ENCODE results near the gene EOLA1.
"Not testable (repeated sequence)": the region's sequence is repeated elsewhere in the genome, so short reads cannot be mapped to it uniquely, and the experiment has no call there.

The EOLA1 gene

DNA sequence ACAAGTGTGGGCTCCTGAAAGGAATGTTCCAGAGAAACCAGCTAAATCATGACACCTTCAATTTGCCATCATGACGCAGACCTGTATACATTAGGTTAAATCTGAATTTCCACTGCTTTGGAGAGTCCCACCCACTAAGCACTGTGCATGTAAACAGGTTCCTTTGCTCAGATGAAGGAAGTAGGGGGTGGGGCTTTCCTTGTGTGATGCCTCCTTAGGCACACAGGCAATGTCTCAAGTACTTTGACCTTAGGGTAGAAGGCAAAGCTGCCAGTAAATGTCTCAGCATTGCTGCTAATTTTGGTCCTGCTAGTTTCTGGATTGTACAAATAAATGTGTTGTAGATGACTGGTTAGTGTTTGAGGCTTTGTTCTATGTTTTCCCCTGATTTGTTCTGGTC, 6.2 kb downstream of the EOLA1 start:
- not testable (repeated sequence) for FAIRE-seq

DNA sequence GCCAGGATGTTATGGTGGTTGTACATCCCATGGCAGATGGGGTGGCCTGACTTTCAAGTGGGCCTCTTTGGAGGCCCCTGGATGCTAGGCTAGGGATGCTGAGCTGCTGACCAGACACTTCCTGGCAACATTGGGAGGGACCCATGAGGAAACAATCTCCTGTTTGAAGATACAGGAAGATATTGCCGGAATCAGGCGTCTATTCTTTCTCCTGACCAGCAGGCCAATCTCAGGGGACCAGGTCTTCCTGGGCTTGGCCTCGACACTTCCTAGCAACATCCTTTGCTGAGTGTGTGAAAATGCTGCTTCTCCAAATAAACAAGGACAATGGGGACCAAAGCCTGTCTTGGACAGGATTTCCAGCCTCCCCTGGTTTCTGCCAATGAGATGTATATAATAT, 7.0 kb downstream of the EOLA1 start:
- FAIRE-seq: not testable (repeated sequence)

DNA sequence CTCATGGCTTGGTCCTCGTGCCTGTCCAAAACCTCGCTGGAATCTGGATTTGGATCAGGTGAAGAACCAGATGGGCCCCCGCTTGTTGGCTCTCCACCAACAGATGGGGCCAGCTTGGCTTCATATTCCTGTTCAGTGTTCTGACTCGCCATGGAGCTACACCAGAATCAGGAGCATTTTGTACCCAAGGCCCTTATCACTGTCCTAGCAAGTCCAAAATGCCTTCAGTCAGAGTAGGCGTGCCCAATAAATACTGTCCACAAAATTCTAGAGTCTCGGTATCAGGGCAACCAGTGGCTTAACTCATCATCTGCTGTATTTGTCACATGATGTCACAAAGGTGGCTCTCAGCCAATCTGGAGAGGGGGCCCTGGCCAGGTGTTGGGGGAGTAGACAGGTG, 8.9 kb downstream of the EOLA1 start, which contains the start of gene HSFX3:
Gene HSFX3 (minus strand): TSS at position 224 of the 400 bp plus-strand sequence. CDS start 72 bp downstream, at position 152.
- FAIRE-seq: not testable (repeated sequence)

DNA sequence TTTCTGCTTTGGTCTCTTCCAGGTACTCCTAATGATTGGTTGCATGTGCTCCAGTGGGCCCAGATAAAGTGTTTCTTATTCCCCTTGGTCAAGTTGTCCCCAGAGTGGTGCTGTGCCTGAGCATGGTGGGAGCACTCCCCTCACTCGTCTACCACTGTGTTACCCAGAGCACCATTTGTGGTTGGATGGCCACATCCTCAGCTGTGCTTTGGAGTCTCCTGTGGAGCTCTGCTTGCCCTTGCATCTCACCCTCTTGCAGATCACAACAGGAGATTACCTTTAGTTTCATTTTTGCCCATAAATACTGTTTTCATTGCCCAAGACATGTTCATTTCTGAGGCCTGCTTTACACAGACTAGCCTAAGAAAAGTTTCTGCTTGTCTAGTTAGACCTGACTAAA, 9.6 kb downstream of the EOLA1 start:
- not testable (repeated sequence) for FAIRE-seq

GRCh38 chrX:149551245-149551938, 10.6 kb downstream of the EOLA1 start:
- FAIRE-seq: peak; percentile 51

- not testable (repeated sequence) for FAIRE-seq
Observed at GRCh38 chrX:149551939-149552248, 11.1 kb downstream of the EOLA1 start.

DNA sequence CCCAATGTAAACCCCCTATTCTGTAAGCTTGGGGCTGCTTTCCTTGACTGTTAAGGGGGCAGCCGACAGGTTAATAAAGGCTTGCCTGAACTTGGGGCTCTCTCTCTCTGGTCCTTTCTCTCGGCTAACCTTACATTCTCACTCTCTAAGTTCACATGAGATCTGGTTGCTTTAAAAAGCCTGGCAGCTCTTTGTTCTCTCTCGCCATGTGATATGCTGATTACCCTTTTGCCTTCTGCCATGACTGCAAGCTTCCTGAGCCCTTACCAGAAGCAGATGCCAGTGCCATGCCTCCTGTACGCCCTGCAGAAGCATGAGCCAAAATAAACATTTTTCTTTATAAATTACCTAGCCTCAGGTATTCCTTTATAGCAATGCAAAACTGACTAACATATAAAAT, 14.4 kb downstream of the EOLA1 start:
- FAIRE-seq: not testable (repeated sequence)

GRCh38 chrX:149563359-149563758, 22.5 kb downstream of the EOLA1 start:
- FAIRE-seq: no peak

DNA sequence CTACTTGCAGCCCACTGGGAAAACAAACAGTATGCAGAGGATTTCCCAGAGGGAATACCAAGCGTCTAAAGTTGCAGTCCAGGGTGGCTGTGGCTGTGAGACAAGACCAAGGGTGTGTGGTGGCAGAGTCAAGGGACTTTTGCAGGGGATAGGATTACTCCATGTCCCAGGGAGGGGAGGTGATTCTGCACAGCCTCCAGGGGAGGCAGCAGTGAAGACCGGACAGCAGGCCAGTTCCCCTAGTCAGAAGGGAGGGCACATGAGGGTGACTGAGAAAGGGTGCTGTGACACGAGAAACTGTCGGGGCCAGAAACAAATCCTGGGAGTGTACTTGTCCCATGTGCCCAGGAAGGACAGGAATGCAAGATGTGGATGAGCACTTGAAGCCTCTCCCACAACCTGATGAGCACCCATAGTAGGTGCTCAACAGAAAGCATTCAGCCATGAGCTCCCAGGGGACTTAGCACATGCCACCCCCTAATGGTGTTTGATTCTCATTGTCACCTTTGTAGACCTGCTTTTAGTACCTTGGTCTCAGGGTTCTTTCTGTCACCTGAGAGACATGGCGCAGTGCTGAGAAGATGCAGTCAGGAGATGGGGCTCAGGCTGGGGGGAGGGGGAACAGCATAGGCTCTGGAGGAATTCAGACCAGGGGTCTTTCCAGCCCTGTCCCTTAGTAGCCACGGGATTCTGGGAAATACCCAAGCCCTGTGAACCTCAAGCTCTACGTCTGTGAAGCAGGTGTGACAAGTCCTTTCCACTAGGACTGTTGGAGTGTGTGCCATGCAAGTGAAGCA, 27.0 kb downstream of the EOLA1 start:
- no peak for FAIRE-seq

DNA sequence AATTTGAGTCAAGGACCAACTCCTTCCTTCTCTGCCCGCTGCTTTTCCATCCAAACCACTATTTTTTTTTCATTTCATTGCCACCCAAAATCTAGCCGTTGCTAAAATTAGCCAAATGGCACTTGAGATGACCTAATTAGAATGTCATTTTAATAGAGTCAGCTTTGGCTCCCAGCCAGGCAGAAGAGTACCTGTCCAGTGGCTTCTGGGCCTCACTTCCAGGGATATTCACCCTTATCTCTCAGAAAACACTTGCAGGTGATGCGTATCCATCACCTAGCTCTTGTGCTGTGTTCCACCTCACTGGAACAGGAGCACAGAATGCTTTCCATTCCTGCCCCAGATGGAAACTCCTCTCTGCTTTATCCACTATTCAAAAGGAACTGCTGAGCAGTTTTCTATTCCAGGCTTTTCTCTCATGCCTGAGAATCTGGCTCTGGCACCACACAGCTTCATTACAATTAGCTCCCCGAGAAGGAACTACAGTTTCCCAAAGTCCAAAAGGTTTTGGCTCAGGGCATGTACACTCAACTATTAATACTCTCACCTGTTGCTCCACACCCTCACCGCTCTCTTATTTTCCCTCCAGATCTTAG, 28.0 kb downstream of the EOLA1 start:
- no peak for FAIRE-seq

GRCh38 chrX:149569770-149570169, 29.0 kb downstream of the EOLA1 start:
- no peak for FAIRE-seq

DNA sequence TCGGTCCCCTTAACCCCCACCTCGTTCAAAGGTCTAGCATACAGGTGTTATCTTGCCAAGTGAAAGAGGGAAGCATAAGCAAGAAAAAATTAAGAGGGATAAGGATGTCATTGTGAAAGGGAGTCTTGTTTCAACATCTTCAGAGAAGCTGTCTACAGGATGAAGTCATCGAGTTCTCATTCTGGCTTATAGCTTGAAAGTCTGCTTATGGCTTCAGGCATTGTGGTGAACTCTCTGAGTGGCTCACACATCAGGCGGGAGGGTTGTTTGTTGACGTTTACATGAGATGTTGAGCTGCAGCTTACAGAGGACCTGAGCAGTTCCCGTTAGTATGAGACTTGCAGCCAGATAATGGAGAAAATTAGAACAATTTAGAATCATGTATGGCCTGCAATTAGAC, 29.9 kb downstream of the EOLA1 start:
- FAIRE-seq: no peak

DNA sequence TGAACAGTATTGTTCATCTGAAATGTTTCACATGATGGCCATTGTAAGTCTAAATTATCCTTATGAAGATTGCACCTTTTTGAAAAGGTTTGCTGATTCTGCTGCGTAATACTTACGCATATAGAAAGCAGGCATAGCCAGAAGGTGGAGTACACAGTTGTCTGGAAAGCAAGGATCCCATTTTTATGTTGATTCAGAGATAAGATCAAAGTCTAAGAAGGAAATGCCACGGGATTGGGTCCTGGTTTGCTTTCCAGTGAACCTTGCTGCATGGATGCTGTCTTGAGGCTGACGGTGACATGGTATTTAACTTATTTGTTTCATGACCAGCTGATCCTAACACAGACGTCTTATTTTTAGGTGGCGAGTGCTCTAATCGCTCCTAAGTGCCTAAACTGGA, 31.0 kb downstream of the EOLA1 start:
- no peak for FAIRE-seq

GRCh38 chrX:149572743-149573142, 31.9 kb downstream of the EOLA1 start:
- no peak for FAIRE-seq

DNA sequence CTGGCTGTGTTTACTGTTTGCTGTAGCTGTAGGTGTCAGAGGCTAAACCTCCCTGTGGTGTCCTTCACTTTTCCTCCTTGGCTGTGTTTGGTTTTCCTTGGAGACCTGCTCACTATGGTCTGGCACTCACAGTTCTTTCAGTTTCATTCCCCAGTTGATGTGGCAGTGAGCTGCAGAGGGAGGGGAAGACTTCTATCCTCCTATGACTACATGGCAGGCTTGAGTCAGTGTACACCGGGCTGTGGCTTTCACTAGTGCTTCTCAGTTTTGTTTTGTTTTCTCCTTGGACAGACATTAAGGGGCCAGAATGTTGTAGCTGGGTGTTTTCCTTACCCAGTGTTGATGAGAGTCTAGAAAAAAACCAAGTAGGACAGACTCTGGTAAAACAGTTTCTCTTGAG, 32.6 kb downstream of the EOLA1 start:
- FAIRE-seq: not testable (repeated sequence)

- FAIRE-seq: not testable (repeated sequence)
Observed at GRCh38 chrX:149585631-149586030, 44.8 kb downstream of the EOLA1 start.

DNA sequence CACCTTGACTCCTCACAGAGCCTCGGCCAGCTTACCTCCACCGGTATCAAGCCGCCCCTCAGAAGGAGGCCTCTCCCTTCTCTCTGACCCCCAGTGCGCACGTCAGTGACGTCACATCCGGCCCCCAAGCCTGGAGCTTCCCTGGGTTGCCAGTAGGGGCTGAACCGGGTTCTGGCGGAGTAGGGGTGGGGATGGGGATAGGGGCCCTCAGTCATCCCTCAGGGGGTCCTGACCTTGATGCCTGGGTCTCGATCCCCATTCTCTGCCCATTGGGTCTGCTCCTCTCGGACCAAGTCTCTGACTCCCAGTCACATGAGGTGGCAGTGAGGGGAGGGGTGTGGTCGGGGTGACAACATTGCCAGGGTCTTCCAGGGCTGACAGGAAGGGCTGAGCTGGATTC, 46.5 kb downstream of the EOLA1 start, which contains the start of gene MAGEA9B:
Gene MAGEA9B (minus strand): TSS at position 101 of the 400 bp plus-strand sequence. CDS start 4,280 bp downstream, outside the sequence.
- FAIRE-seq: not testable (repeated sequence)

- FAIRE-seq: not testable (repeated sequence)
Observed at GRCh38 chrX:149590993-149591392, 50.2 kb downstream of the EOLA1 start.

GRCh38 chrX:149595214-149595613, 54.4 kb downstream of the EOLA1 start, which contains the start of gene HSFX2:
Gene HSFX2 (minus strand): TSS chrX:149595314. CDS start chrX:149594700, 614 bp downstream.
- FAIRE-seq: not testable (repeated sequence)

DNA sequence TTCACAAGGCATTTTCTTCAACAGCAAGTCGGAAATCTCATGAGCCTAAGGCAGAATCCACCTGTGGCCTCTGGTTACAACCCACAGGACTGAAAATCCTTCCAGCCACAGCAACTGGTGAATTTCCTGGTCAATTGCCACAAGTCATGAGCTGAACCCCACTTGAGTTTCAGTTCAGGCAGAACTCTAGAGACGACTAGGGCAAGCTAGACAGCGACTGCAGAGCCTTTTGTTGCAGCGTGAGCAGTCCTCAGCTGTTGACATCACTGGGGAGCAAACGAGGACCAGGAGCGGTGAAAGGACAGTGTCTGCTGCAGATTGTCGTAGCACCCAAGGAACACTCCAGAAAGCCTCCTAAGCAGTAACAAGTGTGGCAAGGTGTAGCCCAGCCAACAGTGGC, 55.1 kb downstream of the EOLA1 start:
- not testable (repeated sequence) for FAIRE-seq
